Lower lobe of right lung (tissue), 2 donors: ENCODE measurements around the gene SLC2A1. TPM values are rescaled to one million over a fixed set of nuclear protein-coding genes. Genes with fewer than 3 reads are reported as not detected.

Experiments
- ATAC-seq, 2 donors: fragments of 200-7000 bp; cut with Tn5 transposase; one replicate each; pipeline ENCODE4 v1.9.1; 2020 to 2022; ENCODE audit warnings: mild to moderate bottlenecking in 2 of 2, moderate library complexity in 2 of 2
- DNase-seq: peaks from one replicate; pipeline ENCODE4 v3.0.0-alpha.2; 2020
- H3K27ac ChIP-seq: fragments of 200-600 bp; one replicate; pipeline ENCODE4 v1.8.0; 2022
- H3K27me3 ChIP-seq: fragments of 200-600 bp; one replicate; pipeline ENCODE4 v1.8.0; 2022; ENCODE audit warnings: low read depth
- H3K36me3 ChIP-seq: fragments of 200-600 bp; one replicate; pipeline ENCODE4 v1.8.0; 2022; ENCODE audit warnings: mild to moderate bottlenecking
- H3K4me1 ChIP-seq: fragments of 200-600 bp; one replicate; pipeline ENCODE4 v1.8.0; 2022
- H3K4me3 ChIP-seq: fragments of 200-600 bp; one replicate; pipeline ENCODE4 v1.8.0; 2022; ENCODE audit warnings: mild to moderate bottlenecking
- H3K9me3 ChIP-seq: fragments of 200-600 bp; one replicate; pipeline ENCODE4 v1.8.0; 2022
- intact Hi-C: fragments of 100-400 bp; cut with DNase I; formaldehyde crosslinking; loops from one replicate; pipeline ENCODE4 v1.11.0; 2022
- total RNA-seq: library from RNA; stranded (reverse); fragmentation: NEBNext Ultra II Directional; extraction: Animal tissue kit (Norgen Biotek cat#: 25700); gene quantifications from one replicate; pipeline ENCODE4 v1.2.1, GENCODE V29; 2021
- TF ChIP-seq, protein P1 (sequence below): fragments of 200-600 bp; IDR thresholded peaks from one replicate; pipeline ENCODE4 v1.8.0; 2022; ENCODE audit warnings: antibody characterized with exemption, mild to moderate bottlenecking
- donor health status: DM: no; HTN: yes; CAD: no; lungs with severe emphysema.

Gene SLC2A1
- total RNA-seq, 1 donor from 2014 or later = 10.6 TPM

DNA sequence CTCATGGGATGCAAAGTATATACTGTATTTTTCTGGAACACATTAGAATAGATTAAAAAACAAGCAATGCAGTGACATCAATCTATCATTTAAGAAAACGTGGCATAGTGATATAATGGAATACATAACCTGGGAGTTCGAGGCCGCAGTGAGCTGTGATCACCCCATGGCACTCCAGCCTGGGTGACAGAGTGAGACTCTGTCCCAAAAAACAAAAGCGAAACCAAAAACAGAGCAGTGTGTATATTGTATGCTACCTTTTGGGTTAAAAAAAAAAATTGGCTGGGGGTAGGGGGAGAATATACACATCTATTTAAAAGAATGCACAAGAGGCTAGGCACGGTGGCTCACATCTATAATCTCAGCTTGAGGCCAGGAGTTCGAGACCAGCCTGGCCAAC, 13.5 kb downstream of the SLC2A1 start:
- intact Hi-C loops = no loop called here
- H3K4me1 ChIP-seq = peaks cover 69% of the 10 kb centered on the region
- TF ChIP-seq, protein P1, sequence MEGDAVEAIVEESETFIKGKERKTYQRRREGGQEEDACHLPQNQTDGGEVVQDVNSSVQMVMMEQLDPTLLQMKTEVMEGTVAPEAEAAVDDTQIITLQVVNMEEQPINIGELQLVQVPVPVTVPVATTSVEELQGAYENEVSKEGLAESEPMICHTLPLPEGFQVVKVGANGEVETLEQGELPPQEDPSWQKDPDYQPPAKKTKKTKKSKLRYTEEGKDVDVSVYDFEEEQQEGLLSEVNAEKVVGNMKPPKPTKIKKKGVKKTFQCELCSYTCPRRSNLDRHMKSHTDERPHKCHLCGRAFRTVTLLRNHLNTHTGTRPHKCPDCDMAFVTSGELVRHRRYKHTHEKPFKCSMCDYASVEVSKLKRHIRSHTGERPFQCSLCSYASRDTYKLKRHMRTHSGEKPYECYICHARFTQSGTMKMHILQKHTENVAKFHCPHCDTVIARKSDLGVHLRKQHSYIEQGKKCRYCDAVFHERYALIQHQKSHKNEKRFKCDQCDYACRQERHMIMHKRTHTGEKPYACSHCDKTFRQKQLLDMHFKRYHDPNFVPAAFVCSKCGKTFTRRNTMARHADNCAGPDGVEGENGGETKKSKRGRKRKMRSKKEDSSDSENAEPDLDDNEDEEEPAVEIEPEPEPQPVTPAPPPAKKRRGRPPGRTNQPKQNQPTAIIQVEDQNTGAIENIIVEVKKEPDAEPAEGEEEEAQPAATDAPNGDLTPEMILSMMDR = no peak
- H3K27me3 ChIP-seq = no peaks in the 10 kb centered on the region
- no peaks in the 10 kb centered on the region for H3K36me3 ChIP-seq
- no peak overlapping the region for H3K4me3 ChIP-seq
- ATAC-seq (no peak), DNase-seq (no peak)
- no peak overlapping the region for H3K27ac ChIP-seq
- H3K9me3 ChIP-seq = no peaks in the 10 kb centered on the region

DNA sequence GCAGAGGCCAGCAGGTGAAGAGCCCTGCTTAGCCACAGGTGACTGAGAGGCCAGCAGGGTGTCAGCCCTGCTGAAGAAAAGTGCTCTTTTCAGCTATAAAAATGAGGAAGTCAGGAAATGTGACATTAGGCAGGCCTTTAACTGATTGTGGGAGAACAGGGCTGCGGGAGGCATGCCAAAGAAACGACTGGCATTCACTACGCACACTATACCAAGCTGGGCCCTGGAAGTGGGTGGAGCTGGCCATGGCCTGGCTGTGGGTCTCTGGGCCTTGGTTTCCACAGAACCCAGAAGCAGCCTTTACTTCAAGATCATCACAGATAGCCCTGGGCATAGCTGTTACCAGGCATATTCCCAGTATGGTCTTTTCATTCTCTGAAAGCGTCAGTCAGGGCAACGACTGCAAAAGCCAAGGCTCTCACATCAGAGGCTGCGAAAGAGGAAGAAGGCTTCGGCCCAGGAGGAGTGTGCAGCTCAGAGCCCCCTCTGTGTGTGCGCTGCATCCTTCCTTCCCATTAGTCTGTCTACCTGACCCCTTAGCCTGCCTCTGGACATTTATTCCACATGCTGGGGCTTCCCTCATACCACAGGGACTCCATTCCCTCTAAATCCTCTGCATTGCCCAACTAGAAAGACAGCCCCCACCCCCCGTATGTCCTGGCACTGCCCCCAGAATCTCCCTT, 14.3 kb downstream of the SLC2A1 start:
- ATAC-seq (no peak), DNase-seq (no peak)
- peak overlapping the region; percentile 42 for H3K27ac ChIP-seq
- no peaks in the 10 kb centered on the region for H3K36me3 ChIP-seq
- no peaks in the 10 kb centered on the region for H3K27me3 ChIP-seq
- H3K4me1 ChIP-seq = peaks cover 72% of the 10 kb centered on the region
- intact Hi-C loops = no loop called here
- TF ChIP-seq, protein P1 = no peak
- no peaks in the 10 kb centered on the region for H3K9me3 ChIP-seq
- no peak overlapping the region for H3K4me3 ChIP-seq

DNA sequence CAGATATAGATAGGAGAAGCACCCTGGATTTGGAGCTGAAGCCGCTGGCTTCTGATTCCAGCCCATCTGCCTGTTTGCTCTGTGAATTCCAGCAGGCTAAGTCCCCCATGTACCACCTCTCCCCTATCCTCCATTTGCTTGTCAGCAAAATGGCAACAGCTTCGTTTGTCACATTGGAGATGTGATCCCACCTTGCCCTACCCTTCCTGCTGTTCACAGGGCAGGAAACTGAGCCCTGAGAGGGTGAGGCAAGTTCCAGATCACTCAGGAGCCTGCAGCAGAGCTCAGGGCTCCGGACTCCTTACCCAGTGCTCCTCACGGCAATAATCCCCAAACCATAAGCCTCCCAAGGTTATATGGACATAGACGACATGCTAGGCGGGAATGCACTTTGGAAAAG, 14.9 kb downstream of the SLC2A1 start:
- peak overlapping the region; percentile 24 for H3K27ac ChIP-seq
- DNase-seq (no peak), ATAC-seq (no peak)
- intact Hi-C loops = no loop called here
- no peak overlapping the region for H3K4me3 ChIP-seq
- H3K9me3 ChIP-seq = no peaks in the 10 kb centered on the region
- no peaks in the 10 kb centered on the region for H3K36me3 ChIP-seq
- H3K4me1 ChIP-seq = peaks cover 73% of the 10 kb centered on the region
- TF ChIP-seq, protein P1 = no peak
- no peaks in the 10 kb centered on the region for H3K27me3 ChIP-seq

DNA sequence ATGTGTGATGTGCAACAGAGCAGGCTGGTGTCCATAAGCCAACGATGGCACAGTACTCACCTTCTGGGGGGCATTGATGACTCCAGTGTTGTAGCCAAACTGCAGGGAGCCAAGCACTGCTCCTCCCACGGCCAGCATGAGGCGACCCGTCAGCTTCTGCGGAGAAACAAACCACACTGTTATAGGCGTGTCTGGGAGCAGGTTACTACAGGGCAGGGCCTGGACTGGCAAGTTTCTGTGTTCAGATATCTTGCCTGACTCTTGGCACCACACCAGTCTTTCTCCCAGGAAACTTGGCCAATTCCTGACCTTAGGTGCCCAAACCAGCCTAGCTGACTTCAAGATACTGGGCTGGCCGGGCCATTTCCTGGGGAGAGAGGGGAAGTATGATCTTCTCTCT, 15.5 kb downstream of the SLC2A1 start:
- peaks cover 78% of the 10 kb centered on the region for H3K4me1 ChIP-seq
- no peaks in the 10 kb centered on the region for H3K36me3 ChIP-seq
- ATAC-seq (peak; percentile 79 to 83), DNase-seq (peak; percentile 77)
- H3K4me3 ChIP-seq = no peak overlapping the region
- H3K9me3 ChIP-seq = no peaks in the 10 kb centered on the region
- TF ChIP-seq, protein P1 = no peak
- intact Hi-C loops = no loop called here
- H3K27me3 ChIP-seq = no peaks in the 10 kb centered on the region
- peak overlapping the region; percentile 24 for H3K27ac ChIP-seq

DNA sequence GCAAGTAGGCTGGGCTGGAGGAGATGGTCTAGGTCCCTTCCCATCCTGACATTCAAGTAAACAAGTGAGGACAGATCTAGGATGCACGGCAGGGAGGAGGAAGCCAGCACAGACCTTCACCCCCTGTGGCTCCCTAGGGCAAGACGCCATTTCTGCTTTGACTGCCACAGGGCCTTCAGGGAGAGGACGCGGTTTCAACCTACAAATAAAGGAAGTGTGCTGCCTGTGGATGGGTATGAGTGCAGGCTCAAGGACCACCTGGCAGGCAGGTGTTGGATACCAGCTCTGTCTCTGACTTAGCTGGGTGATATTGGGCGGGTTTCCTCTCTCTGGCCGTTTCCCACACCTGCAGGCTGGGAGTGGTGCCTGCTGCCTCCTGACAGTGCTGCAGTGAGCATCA, 16.2 kb downstream of the SLC2A1 start:
- ATAC-seq (no peak), DNase-seq (no peak)
- TF ChIP-seq, protein P1 = no peak
- no peaks in the 10 kb centered on the region for H3K27me3 ChIP-seq
- peaks cover 85% of the 10 kb centered on the region for H3K4me1 ChIP-seq
- no peaks in the 10 kb centered on the region for H3K36me3 ChIP-seq
- H3K9me3 ChIP-seq = no peaks in the 10 kb centered on the region
- H3K27ac ChIP-seq = no peak overlapping the region
- intact Hi-C loops = no loop called here
- H3K4me3 ChIP-seq = no peak overlapping the region
